ENCODE measurements around the gene ANKZF1.

The ANKZF1 gene, protein sequence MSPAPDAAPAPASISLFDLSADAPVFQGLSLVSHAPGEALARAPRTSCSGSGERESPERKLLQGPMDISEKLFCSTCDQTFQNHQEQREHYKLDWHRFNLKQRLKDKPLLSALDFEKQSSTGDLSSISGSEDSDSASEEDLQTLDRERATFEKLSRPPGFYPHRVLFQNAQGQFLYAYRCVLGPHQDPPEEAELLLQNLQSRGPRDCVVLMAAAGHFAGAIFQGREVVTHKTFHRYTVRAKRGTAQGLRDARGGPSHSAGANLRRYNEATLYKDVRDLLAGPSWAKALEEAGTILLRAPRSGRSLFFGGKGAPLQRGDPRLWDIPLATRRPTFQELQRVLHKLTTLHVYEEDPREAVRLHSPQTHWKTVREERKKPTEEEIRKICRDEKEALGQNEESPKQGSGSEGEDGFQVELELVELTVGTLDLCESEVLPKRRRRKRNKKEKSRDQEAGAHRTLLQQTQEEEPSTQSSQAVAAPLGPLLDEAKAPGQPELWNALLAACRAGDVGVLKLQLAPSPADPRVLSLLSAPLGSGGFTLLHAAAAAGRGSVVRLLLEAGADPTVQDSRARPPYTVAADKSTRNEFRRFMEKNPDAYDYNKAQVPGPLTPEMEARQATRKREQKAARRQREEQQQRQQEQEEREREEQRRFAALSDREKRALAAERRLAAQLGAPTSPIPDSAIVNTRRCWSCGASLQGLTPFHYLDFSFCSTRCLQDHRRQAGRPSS

DNA sequence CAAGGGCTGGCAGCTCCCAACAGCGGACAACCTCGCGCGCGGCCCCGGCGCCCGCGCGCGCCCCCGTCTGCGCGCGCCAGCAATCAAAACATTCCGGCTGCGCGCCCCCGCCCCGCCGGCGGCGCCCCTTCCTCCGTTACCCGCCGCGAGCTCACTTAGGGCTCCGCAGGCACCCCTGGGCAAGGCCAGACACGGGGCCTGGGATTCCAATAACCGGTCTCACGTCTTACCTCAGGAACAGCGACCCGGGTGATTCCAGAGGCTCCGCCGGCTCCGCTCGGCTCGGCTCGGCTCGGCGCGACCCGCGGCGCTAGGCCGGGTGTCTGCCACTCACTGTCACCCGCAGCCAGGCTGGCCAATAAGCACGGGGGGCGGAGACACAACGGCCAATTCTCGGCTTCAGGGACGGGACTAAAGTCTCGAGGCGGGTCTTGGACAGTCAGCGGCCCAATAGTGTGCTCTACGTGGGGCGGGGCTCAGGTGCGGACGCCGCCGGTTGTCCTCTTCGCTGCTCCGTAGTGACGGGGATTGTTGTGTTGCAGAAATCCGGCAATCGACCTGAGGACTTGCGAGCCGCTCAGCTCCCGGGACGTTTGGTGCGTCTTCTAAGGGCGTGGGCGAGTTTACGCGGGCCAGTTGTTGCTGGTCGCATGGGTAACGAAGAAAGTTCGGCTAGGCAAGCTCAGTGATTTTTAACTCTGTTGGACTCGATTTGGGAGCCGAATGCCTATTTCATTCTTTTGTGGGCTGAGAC lies at the start of gene ANKZF1, which contains the start of gene ATG9A:
Gene ANKZF1 (plus strand): TSS at position 502 of the 754 bp plus-strand sequence. CDS start 452 bp downstream, outside the sequence.
Gene ATG9A (minus strand): TSS at position 332 of the 754 bp plus-strand sequence. CDS start 1,612 bp downstream, outside the sequence.
- in situ Hi-C loops (cut with HindIII; ENCODE audit: low sequenced_read_pairs), result no loop called here
- peak within 1 kb of the TSS; percentile 85 for H3K4me3 ChIP-seq (ENCODE audit: low read depth, low read length)
- TF ChIP-seq, protein P1, sequence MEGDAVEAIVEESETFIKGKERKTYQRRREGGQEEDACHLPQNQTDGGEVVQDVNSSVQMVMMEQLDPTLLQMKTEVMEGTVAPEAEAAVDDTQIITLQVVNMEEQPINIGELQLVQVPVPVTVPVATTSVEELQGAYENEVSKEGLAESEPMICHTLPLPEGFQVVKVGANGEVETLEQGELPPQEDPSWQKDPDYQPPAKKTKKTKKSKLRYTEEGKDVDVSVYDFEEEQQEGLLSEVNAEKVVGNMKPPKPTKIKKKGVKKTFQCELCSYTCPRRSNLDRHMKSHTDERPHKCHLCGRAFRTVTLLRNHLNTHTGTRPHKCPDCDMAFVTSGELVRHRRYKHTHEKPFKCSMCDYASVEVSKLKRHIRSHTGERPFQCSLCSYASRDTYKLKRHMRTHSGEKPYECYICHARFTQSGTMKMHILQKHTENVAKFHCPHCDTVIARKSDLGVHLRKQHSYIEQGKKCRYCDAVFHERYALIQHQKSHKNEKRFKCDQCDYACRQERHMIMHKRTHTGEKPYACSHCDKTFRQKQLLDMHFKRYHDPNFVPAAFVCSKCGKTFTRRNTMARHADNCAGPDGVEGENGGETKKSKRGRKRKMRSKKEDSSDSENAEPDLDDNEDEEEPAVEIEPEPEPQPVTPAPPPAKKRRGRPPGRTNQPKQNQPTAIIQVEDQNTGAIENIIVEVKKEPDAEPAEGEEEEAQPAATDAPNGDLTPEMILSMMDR (IDR thresholded peaks at IDR 0.05; ENCODE audit: low read depth, low read length), result no peak
- DNase-seq (ENCODE audit: low read depth, low spot score), result peak; percentile 99

DNA sequence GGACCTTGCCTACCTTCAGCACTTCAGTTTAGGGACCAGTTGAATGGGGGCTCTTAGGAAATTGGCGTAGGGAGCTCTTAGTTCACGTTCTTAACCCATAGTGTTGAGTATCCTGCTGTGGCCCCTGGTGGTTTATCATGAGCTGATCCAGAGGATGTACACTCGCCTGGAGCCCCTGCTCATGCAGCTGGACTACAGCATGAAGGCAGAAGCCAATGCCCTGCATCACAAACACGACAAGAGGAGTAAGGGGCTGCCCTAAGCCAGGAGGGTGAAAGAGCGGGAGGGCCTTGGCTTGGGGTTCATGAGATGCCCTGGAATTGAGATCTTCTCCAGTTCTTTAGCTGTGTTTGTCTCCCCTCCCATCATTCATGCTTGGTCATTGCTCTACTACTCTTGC lies 48.6 kb upstream of the ANKZF1 start:
- no peak overlapping the region for H3K4me3 ChIP-seq (ENCODE audit: low read depth, low read length)
- no peak for DNase-seq (ENCODE audit: low read depth, low spot score)
- TF ChIP-seq, protein P1 (IDR thresholded peaks at IDR 0.05; ENCODE audit: low read depth, low read length), result no peak
- in situ Hi-C loops (cut with HindIII; ENCODE audit: low sequenced_read_pairs), result no loop called here

DNA sequence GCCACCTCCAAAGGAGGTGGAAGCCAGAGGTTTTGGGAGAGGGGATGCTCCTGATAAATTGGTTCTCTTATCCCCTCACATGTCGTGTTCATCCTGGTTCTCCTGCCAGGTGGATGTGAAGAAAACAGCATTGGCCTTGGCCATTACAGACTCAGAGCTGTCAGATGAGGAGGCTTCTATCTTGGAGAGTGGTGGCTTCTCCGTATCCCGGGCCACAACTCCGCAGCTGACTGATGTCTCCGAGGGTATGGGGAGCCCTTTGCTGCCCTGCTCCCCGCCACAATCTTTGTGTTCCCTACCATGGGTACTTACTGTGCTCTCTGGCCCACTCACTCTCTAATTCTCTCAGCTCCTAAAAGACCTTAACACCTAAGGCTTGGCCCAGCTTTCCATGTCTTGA lies 48.1 kb upstream of the ANKZF1 start:
- TF ChIP-seq, protein P1 (IDR thresholded peaks at IDR 0.05; ENCODE audit: low read depth, low read length), result no peak
- H3K4me3 ChIP-seq (ENCODE audit: low read depth, low read length), result no peak overlapping the region
- in situ Hi-C loops (cut with HindIII; ENCODE audit: low sequenced_read_pairs), result no loop called here
- DNase-seq (ENCODE audit: low read depth, low spot score), result no peak

DNA sequence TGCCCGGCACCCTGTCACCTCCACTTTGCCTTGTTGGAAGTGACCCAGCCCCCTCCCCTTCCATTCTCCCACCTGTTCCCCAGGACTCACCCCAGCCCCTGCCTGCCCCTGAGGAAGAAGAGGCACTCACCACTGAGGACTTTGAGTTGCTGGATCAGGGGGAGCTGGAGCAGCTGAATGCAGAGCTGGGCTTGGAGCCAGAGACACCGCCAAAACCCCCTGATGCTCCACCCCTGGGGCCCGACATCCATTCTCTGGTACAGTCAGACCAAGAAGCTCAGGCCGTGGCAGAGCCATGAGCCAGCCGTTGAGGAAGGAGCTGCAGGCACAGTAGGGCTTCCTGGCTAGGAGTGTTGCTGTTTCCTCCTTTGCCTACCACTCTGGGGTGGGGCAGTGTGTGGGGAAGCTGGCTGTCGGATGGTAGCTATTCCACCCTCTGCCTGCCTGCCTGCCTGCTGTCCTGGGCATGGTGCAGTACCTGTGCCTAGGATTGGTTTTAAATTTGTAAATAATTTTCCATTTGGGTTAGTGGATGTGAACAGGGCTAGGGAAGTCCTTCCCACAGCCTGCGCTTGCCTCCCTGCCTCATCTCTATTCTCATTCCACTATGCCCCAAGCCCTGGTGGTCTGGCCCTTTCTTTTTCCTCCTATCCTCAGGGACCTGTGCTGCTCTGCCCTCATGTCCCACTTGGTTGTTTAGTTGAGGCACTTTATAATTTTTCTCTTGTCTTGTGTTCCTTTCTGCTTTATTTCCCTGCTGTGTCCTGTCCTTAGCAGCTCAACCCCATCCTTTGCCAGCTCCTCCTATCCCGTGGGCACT lies 47.1 kb upstream of the ANKZF1 start:
- TF ChIP-seq, protein P1 (IDR thresholded peaks at IDR 0.05; ENCODE audit: low read depth, low read length), result no peak
- no peak overlapping the region for H3K4me3 ChIP-seq (ENCODE audit: low read depth, low read length)
- no peak for DNase-seq (ENCODE audit: low read depth, low spot score)
- in situ Hi-C loops (cut with HindIII; ENCODE audit: low sequenced_read_pairs), result no loop called here

DNA sequence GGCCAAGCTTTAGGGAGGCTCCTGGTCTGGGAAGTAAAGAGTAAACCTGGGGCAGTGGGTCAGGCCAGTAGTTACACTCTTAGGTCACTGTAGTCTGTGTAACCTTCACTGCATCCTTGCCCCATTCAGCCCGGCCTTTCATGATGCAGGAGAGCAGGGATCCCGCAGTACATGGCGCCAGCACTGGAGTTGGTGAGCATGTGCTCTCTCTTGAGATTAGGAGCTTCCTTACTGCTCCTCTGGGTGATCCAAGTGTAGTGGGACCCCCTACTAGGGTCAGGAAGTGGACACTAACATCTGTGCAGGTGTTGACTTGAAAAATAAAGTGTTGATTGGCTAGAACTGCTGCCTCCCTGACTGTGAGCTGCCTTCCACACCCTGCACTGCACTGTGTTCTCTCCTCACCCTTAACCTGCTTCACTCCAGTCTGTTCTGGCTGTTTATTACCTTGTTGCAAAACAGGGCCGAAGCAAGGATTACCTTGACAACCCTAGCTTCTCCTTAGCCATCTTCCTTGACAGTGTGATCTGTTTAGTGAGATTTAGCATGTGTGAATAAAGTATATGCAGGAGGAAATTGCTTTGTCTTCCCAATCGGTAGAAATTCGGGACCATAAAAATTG lies 46.3 kb upstream of the ANKZF1 start:
- no peak for DNase-seq (ENCODE audit: low read depth, low spot score)
- no peak overlapping the region for H3K4me3 ChIP-seq (ENCODE audit: low read depth, low read length)
- TF ChIP-seq, protein P1 (IDR thresholded peaks at IDR 0.05; ENCODE audit: low read depth, low read length), result no peak
- in situ Hi-C loops (cut with HindIII; ENCODE audit: low sequenced_read_pairs), result no loop called here

Data from astrocyte of the spinal cord (primary cell).